ENCODE data around the gene CCL25. TPM values are rescaled to one million over a fixed set of nuclear protein-coding genes. Genes with fewer than 3 reads are reported as not detected.
A peak's percentile ranks its signal among the peaks of the same experiment; 100 is the strongest.

CCL25 gene
- total RNA-seq, 2 donors from 2014 or later, result 0.60 TPM; not detected in 1

GRCh38 chr19:8056533-8056932 lies 4.0 kb downstream of the CCL25 start:
- no peaks in the 10 kb centered on the region for H3K9me3 Mint-ChIP-seq
- H3K4me1 Mint-ChIP-seq (ENCODE audit: low read depth), result peaks cover 9% of the 10 kb centered on the region
- ATAC-seq (replicated peaks in 1 of 2) (no peak), DNase-seq (no peak)
- H3K4me3 Mint-ChIP-seq, result no peak overlapping the region
- no peaks in the 10 kb centered on the region for H3K36me3 Mint-ChIP-seq (ENCODE audit: insufficient read depth in 2 of 2)
- H3K27ac Mint-ChIP-seq, result no peak overlapping the region
- no peaks in the 10 kb centered on the region for H3K27me3 Mint-ChIP-seq (ENCODE audit: low read depth)

GRCh38 chr19:8057545-8058270 lies 5.1 kb downstream of the CCL25 start:
- Mint-ChIP-seq H3K27me3 (ENCODE audit: low read depth) (no peaks in the 10 kb centered on the region), H3K4me1 (ENCODE audit: low read depth) (no peaks in the 10 kb centered on the region), H3K4me3 (no peak overlapping the region), H3K36me3 (ENCODE audit: insufficient read depth in 2 of 2) (no peaks in the 10 kb centered on the region), H3K9me3 (no peaks in the 10 kb centered on the region), H3K27ac (no peak overlapping the region)
- ATAC-seq (replicated peaks in 1 of 2), result peak in 1 of 2 donors; percentile 26
- DNase-seq, result no peak

- no peak overlapping the region for H3K27ac Mint-ChIP-seq
- peak; percentile 44 to 58 for ATAC-seq (replicated peaks in 1 of 2)
- no peaks in the 10 kb centered on the region for H3K27me3 Mint-ChIP-seq (ENCODE audit: low read depth)
- H3K4me1 Mint-ChIP-seq (ENCODE audit: low read depth), result peaks cover 8% of the 10 kb centered on the region
- peaks cover 0 to 5% of the 10 kb centered on the region in 2 donors for H3K9me3 Mint-ChIP-seq
- peaks cover 0 to 4% of the 10 kb centered on the region in 2 donors for H3K36me3 Mint-ChIP-seq (ENCODE audit: insufficient read depth in 2 of 2)
- H3K4me3 Mint-ChIP-seq, result no peak overlapping the region
- peak; percentile 22 to 25 for DNase-seq
These were observed 12.6 kb downstream of the CCL25 start for GRCh38 chr19:8064911-8065874.

GRCh38 chr19:8065875-8066261 lies 13.3 kb downstream of the CCL25 start:
- H3K36me3 Mint-ChIP-seq (ENCODE audit: insufficient read depth in 2 of 2), result peaks cover 0 to 8% of the 10 kb centered on the region in 2 donors
- peaks cover 8% of the 10 kb centered on the region for H3K4me1 Mint-ChIP-seq (ENCODE audit: low read depth)
- ATAC-seq (replicated peaks in 1 of 2) (no peak), DNase-seq (no peak)
- no peaks in the 10 kb centered on the region for H3K27me3 Mint-ChIP-seq (ENCODE audit: low read depth)
- H3K27ac Mint-ChIP-seq, result no peak overlapping the region
- H3K9me3 Mint-ChIP-seq, result peaks cover 0 to 7% of the 10 kb centered on the region in 2 donors
- no peak overlapping the region for H3K4me3 Mint-ChIP-seq

GRCh38 chr19:8069096-8069973 lies 16.8 kb downstream of the CCL25 start:
- H3K27ac Mint-ChIP-seq, result no peak overlapping the region
- ATAC-seq (replicated peaks in 1 of 2), result no peak
- H3K4me1 Mint-ChIP-seq (ENCODE audit: low read depth), result peaks cover 8% of the 10 kb centered on the region
- no peak for DNase-seq
- H3K36me3 Mint-ChIP-seq (ENCODE audit: insufficient read depth in 2 of 2), result peaks cover 4 to 10% of the 10 kb centered on the region in 2 donors
- H3K27me3 Mint-ChIP-seq (ENCODE audit: low read depth), result no peaks in the 10 kb centered on the region
- no peak overlapping the region for H3K4me3 Mint-ChIP-seq
- H3K9me3 Mint-ChIP-seq, result peaks cover 0 to 12% of the 10 kb centered on the region in 2 donors

GRCh38 chr19:8071912-8072311 lies 19.4 kb downstream of the CCL25 start:
- H3K9me3 Mint-ChIP-seq, result peaks cover 0 to 15% of the 10 kb centered on the region in 2 donors
- no peaks in the 10 kb centered on the region for H3K27me3 Mint-ChIP-seq (ENCODE audit: low read depth)
- H3K4me1 Mint-ChIP-seq (ENCODE audit: low read depth), result no peaks in the 10 kb centered on the region
- peaks cover 4 to 11% of the 10 kb centered on the region in 2 donors for H3K36me3 Mint-ChIP-seq (ENCODE audit: insufficient read depth in 2 of 2)
- no peak overlapping the region for H3K27ac Mint-ChIP-seq
- ATAC-seq (replicated peaks in 1 of 2), result no peak
- no peak for DNase-seq
- no peak overlapping the region for H3K4me3 Mint-ChIP-seq

- peaks cover 4 to 9% of the 10 kb centered on the region in 2 donors for H3K36me3 Mint-ChIP-seq (ENCODE audit: insufficient read depth in 2 of 2)
- no peaks in the 10 kb centered on the region for H3K4me1 Mint-ChIP-seq (ENCODE audit: low read depth)
- H3K9me3 Mint-ChIP-seq, result peaks cover 0 to 11% of the 10 kb centered on the region in 2 donors
- DNase-seq, result no peak
- H3K4me3 Mint-ChIP-seq, result no peak overlapping the region
- no peaks in the 10 kb centered on the region for H3K27me3 Mint-ChIP-seq (ENCODE audit: low read depth)
- H3K27ac Mint-ChIP-seq, result no peak overlapping the region
- ATAC-seq (replicated peaks in 1 of 2), result no peak
These were observed 21.9 kb downstream of the CCL25 start for GRCh38 chr19:8074501-8074900.

GRCh38 chr19:8075158-8076074 lies 22.9 kb downstream of the CCL25 start:
- Mint-ChIP-seq H3K27ac (no peak overlapping the region), H3K4me3 (no peak overlapping the region), H3K36me3 (ENCODE audit: insufficient read depth in 2 of 2) (peaks cover 4% of the 10 kb centered on the region in 2 donors), H3K9me3 (peaks cover 0 to 8% of the 10 kb centered on the region in 2 donors), H3K4me1 (ENCODE audit: low read depth) (no peaks in the 10 kb centered on the region), H3K27me3 (ENCODE audit: low read depth) (no peaks in the 10 kb centered on the region)
- DNase-seq (no peak), ATAC-seq (replicated peaks in 1 of 2) (no peak)

GRCh38 chr19:8079988-8080387 lies 27.4 kb downstream of the CCL25 start:
- Mint-ChIP-seq H3K4me3 (no peak overlapping the region), H3K36me3 (ENCODE audit: insufficient read depth in 2 of 2) (no peaks in the 10 kb centered on the region), H3K4me1 (ENCODE audit: low read depth) (no peaks in the 10 kb centered on the region), H3K27me3 (ENCODE audit: low read depth) (no peaks in the 10 kb centered on the region), H3K9me3 (no peaks in the 10 kb centered on the region), H3K27ac (no peak overlapping the region)
- DNase-seq (no peak), ATAC-seq (replicated peaks in 1 of 2) (no peak)

GRCh38 chr19:8080832-8081231 lies 28.3 kb downstream of the CCL25 start:
- ATAC-seq (replicated peaks in 1 of 2) (no peak), DNase-seq (no peak)
- H3K4me3 Mint-ChIP-seq, result no peak overlapping the region
- no peaks in the 10 kb centered on the region for H3K4me1 Mint-ChIP-seq (ENCODE audit: low read depth)
- H3K27ac Mint-ChIP-seq, result no peak overlapping the region
- H3K36me3 Mint-ChIP-seq (ENCODE audit: insufficient read depth in 2 of 2), result no peaks in the 10 kb centered on the region
- H3K9me3 Mint-ChIP-seq, result no peaks in the 10 kb centered on the region
- H3K27me3 Mint-ChIP-seq (ENCODE audit: low read depth), result no peaks in the 10 kb centered on the region

GRCh38 chr19:8081569-8082550 lies 29.3 kb downstream of the CCL25 start:
- no peak overlapping the region for H3K4me3 Mint-ChIP-seq
- H3K4me1 Mint-ChIP-seq (ENCODE audit: low read depth), result no peaks in the 10 kb centered on the region
- no peak overlapping the region for H3K27ac Mint-ChIP-seq
- no peak for ATAC-seq (replicated peaks in 1 of 2)
- no peaks in the 10 kb centered on the region for H3K36me3 Mint-ChIP-seq (ENCODE audit: insufficient read depth in 2 of 2)
- no peaks in the 10 kb centered on the region for H3K27me3 Mint-ChIP-seq (ENCODE audit: low read depth)
- H3K9me3 Mint-ChIP-seq, result no peaks in the 10 kb centered on the region
- no peak for DNase-seq
